ENCODE results near the gene GABRA1.

Gene GABRA1

GRCh38 chr5:161847941-161848391 is at the start of gene GABRA1:
TSS of gene GABRA1 (plus strand) at chr5:161848120. CDS start at chr5:161850811, 2,691 bp downstream.
- no peak for FAIRE-seq

GRCh38 chr5:161799316-161799715 is 48.6 kb upstream of the GABRA1 start:
- FAIRE-seq = no peak

- FAIRE-seq = no peak
Measured at GRCh38 chr5:161804263-161804662, 43.7 kb upstream of the GABRA1 start.

GRCh38 chr5:161846746-161847145 is 1.2 kb upstream of the GABRA1 start:
- FAIRE-seq = no peak

- no peak for FAIRE-seq
Measured at GRCh38 chr5:161847447-161847846, 473 bp upstream of the GABRA1 start.

GRCh38 chr5:161850491-161850890 is 2.6 kb downstream of the GABRA1 start:
- FAIRE-seq = no peak

- FAIRE-seq = no peak
Measured at GRCh38 chr5:161851691-161852299, 3.9 kb downstream of the GABRA1 start.

- FAIRE-seq = no peak
Measured at GRCh38 chr5:161857358-161857757, 9.4 kb downstream of the GABRA1 start.

GRCh38 chr5:161863259-161863658 is 15.3 kb downstream of the GABRA1 start:
- no peak for FAIRE-seq

- no peak for FAIRE-seq
Measured at GRCh38 chr5:161863811-161864210, 15.9 kb downstream of the GABRA1 start.

- no peak for FAIRE-seq
Measured at GRCh38 chr5:161865510-161865909, 17.6 kb downstream of the GABRA1 start.

GRCh38 chr5:161889971-161890370 is 42.1 kb downstream of the GABRA1 start:
- FAIRE-seq = no peak

GRCh38 chr5:161895514-161895913 is 47.6 kb downstream of the GABRA1 start:
- no peak for FAIRE-seq

GRCh38 chr5:161897033-161897432 is 49.1 kb downstream of the GABRA1 start:
- no peak for FAIRE-seq

GRCh38 chr5:161899590-161899989 is 51.7 kb downstream of the GABRA1 start:
- peak; percentile 81 for FAIRE-seq

- no peak for FAIRE-seq
Measured at GRCh38 chr5:161900981-161901380, 53.1 kb downstream of the GABRA1 start.

GRCh38 chr5:161921781-161922180 is 73.9 kb downstream of the GABRA1 start:
- no peak for FAIRE-seq

GRCh38 chr5:161924270-161924669 is 76.3 kb downstream of the GABRA1 start:
- no peak for FAIRE-seq

- no peak for FAIRE-seq
Measured at GRCh38 chr5:161925960-161926359, 78.0 kb downstream of the GABRA1 start.

- FAIRE-seq = no peak
Measured at GRCh38 chr5:161934486-161934885, 86.6 kb downstream of the GABRA1 start.

- FAIRE-seq = no peak
Measured at GRCh38 chr5:161944974-161945373, 97.1 kb downstream of the GABRA1 start.

GRCh38 chr5:161946911-161947310 is 99.0 kb downstream of the GABRA1 start:
- no peak for FAIRE-seq

All from endometrium (tissue), 2 donors.